Measurements from ENCODE around the gene COX5B.

Gene COX5B

DNA sequence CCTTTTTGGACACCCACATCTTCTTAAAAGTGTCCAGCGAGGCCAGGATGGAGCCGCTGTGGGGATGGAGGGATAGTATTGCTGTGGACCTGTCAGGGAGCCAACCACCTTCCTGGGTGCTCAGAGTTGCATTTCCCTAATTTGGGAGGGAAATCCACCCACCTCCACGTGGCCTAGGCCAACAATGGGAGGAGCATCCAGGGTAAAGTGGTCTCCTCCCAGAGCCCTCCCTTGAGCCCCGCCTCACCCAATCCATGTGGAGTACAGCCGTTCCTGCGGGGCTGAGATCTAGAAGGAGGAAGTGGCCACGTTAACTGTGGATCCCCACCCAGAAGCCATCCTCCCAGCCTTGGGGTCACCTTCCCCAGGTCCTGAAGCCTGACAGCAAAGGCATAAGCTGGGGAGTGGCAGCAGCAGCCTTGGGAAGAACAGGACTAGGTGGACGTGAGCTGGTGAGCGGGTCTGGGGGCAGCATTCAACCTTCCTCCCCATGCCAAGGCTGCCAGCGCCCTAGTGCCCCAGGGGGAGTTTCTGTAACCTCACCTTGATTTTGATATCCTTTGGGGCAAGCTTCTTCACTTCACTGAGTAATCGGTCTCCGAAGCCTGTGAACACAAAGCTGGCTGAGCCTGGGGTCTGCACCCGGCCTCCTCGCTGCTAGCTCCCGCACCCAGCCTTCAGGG is 11.2 kb downstream of the COX5B start:
- Histone ChIP-seq H3K36me3 (peaks cover 57% of the 10 kb centered on the region), H3K9me3 (no peaks in the 10 kb centered on the region), H3K4me1 (ENCODE audit: control insufficient read depth in 1 of 2, insufficient read depth in 1 of 2, low read depth in 1 of 2, low read length in 1 of 2) (peaks cover 0 to 4% of the 10 kb centered on the region in 2 experiments), H3K4me3 (ENCODE audit: low read depth in 1 of 2, low read length in 1 of 2) (no peak overlapping the region), H3K27ac (no peak overlapping the region), H3K27me3 (no peaks in the 10 kb centered on the region)
- TF ChIP-seq, protein P1, sequence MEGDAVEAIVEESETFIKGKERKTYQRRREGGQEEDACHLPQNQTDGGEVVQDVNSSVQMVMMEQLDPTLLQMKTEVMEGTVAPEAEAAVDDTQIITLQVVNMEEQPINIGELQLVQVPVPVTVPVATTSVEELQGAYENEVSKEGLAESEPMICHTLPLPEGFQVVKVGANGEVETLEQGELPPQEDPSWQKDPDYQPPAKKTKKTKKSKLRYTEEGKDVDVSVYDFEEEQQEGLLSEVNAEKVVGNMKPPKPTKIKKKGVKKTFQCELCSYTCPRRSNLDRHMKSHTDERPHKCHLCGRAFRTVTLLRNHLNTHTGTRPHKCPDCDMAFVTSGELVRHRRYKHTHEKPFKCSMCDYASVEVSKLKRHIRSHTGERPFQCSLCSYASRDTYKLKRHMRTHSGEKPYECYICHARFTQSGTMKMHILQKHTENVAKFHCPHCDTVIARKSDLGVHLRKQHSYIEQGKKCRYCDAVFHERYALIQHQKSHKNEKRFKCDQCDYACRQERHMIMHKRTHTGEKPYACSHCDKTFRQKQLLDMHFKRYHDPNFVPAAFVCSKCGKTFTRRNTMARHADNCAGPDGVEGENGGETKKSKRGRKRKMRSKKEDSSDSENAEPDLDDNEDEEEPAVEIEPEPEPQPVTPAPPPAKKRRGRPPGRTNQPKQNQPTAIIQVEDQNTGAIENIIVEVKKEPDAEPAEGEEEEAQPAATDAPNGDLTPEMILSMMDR (IDR thresholded peaks at IDR 0.05), result no peak

DNA sequence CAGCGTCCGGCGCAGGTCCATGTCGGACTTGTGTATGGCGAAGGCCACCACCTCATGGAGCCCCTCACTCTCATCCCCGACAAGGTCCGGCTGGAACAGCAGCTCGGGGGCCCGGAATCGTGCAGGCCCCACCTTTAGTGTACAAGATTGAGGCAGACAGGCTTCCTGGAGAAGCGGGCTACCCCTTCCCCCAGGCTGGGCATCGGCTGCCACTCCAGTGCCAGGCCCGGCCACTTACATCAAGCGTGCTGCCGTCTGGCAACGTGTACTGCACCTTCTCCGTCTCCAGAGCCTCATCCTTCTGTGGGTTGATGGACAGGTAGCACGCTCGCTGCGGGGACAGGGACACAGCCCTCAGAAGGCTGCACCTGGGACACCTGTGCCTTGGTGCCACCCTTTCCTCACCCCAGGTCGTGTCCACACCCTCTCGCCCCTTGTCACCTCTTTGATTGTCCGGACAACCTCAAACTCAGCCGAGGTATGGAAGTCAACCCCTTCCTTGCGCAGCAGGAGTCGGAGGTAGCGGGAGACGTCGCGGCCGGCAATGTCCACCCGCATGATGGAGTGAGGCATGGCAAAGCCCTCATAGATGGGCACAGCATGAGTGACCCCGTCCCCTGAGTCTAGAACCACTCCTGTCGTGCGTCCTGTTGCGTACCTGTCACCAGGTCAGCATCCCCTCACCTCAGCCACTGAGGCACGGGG is 12.3 kb downstream of the COX5B start:
- no peak overlapping the region for H3K27ac ChIP-seq

DNA sequence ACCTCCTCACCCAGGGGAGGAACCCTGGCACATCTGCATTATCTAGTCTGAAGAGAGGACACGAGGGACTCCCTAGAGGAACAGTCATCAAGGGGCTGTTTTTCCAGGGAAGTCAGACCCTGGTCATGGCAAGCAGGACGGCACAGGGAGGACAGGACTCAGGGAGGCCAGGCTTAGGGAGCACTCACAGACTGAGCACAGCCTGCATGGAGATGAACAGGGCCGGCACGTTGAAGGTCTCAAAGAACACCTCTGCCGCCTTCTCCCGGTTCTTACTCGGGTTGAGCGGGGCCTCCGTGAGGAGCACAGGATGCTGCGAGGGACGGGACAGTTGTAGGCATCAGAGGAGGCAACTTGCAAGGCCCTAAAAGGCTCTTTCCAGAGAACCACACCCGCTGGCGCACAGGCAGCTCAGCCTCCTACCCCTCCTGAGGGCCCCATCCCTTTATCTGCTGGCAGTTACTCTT is 12.9 kb downstream of the COX5B start:
- Histone ChIP-seq H3K9me3 (no peaks in the 10 kb centered on the region), H3K4me3 (ENCODE audit: low read depth in 1 of 2, low read length in 1 of 2) (no peak overlapping the region), H3K27ac (no peak overlapping the region), H3K36me3 (peaks cover 57% of the 10 kb centered on the region), H3K4me1 (ENCODE audit: control insufficient read depth in 1 of 2, insufficient read depth in 1 of 2, low read depth in 1 of 2, low read length in 1 of 2) (peaks cover 11 to 18% of the 10 kb centered on the region in 2 experiments), H3K27me3 (no peaks in the 10 kb centered on the region)
- TF ChIP-seq, protein P1 (IDR thresholded peaks at IDR 0.05), result no peak

More for the DNA sequence above, 12.3 kb downstream of the COX5B start:
- Histone ChIP-seq H3K4me1 (ENCODE audit: control insufficient read depth in 1 of 2, insufficient read depth in 1 of 2, low read depth in 1 of 2, low read length in 1 of 2) (peaks cover 8 to 15% of the 10 kb centered on the region in 2 experiments), H3K9me3 (no peaks in the 10 kb centered on the region), H3K36me3 (peaks cover 57% of the 10 kb centered on the region), H3K4me3 (ENCODE audit: low read depth in 1 of 2, low read length in 1 of 2) (no peak overlapping the region), H3K27me3 (no peaks in the 10 kb centered on the region)
- TF ChIP-seq, protein P1 (IDR thresholded peaks at IDR 0.05), result no peak

DNA sequence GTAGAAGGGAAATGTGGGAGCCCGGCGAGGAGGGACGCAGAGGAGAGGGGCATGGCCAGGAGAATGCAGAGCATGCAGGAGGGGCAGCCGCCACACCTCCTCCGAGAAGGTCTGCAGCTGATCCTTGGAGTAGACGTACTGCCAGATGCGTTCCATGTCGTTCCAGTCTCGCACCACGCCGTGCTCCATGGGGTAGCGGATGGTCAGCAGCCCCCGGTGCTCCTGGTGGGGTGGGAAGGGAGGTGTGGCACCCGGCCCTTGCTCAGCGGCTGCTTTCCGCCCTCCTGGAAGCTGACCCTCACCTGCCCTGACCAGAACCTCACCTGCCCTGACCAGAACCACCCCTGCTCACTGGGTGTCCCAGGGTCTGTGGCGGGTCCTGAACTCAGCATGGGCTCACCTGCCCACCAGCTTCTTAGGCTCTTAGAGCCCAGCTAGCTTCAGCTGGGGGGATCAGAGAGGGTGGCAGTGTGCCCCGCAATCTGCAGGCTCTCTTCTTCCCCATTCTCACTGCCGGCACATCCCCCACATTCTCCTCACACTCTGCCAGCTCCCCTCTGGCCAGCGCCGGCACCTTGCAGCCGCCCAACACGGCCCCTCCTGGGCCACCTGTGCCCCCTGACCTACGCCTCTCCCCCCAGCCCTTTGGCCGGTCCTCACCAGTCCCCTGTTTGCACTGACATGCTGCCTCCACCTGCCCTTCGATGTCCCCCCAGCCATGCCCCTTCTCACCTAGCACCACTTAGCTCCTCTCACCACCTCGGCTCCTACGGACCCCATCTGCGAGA is 13.6 kb downstream of the COX5B start:
- H3K9me3 ChIP-seq, result no peaks in the 10 kb centered on the region
- H3K27ac ChIP-seq, result no peak overlapping the region
- TF ChIP-seq, protein P1 (IDR thresholded peaks at IDR 0.05), result no peak
- H3K27me3 ChIP-seq, result no peaks in the 10 kb centered on the region
- H3K4me1 ChIP-seq (ENCODE audit: control insufficient read depth in 1 of 2, insufficient read depth in 1 of 2, low read depth in 1 of 2, low read length in 1 of 2), result peaks cover 12 to 20% of the 10 kb centered on the region in 2 experiments
- peaks cover 50% of the 10 kb centered on the region for H3K36me3 ChIP-seq
- no peak overlapping the region for H3K4me3 ChIP-seq (ENCODE audit: low read depth in 1 of 2, low read length in 1 of 2)

DNA sequence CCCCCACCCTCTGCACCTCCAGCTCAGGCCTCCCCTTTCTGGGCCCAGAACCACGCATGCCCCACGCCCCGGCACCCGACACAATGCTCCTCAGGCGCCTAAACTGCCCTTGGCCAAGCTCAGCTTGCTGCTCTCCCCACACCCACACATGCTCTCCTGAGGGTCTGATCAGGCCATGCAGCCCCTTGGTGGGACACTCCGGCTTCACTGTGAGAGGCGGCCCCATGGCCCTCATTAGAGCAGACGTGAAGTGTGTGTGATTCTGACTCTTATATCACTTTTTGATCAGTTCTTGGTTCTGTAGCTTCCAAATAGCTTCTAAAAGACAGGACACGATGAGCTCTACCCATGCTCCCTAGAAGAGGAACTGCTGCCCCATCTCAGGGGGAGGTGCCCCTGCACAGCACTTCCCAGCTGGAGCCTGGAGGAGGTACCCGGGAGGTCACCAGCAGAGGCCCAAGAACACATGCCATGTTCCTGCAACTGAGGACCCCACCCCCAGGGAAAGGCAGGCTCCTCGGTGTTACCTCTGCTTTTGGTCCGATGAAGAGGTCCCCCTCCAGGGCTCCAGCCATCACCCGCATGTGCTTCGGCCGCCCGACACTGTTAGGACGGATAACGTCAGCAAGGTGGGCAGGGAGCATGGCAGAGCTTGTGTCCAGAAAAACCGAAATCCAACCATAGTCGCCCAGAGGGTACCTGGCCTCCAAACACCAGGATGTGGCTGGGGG is 14.3 kb downstream of the COX5B start:
- Histone ChIP-seq H3K27me3 (no peaks in the 10 kb centered on the region), H3K36me3 (peaks cover 43% of the 10 kb centered on the region), H3K9me3 (no peaks in the 10 kb centered on the region), H3K4me1 (ENCODE audit: control insufficient read depth in 1 of 2, insufficient read depth in 1 of 2, low read depth in 1 of 2, low read length in 1 of 2) (peaks cover 15 to 23% of the 10 kb centered on the region in 2 experiments), H3K27ac (no peak overlapping the region), H3K4me3 (ENCODE audit: low read depth in 1 of 2, low read length in 1 of 2) (no peak overlapping the region)
- TF ChIP-seq, protein P1 (IDR thresholded peaks at IDR 0.05), result no peak

Data from neutrophil (primary cell).